Measurements from ENCODE around the gene EPOP.

- TF ChIP-seq, protein P1, sequence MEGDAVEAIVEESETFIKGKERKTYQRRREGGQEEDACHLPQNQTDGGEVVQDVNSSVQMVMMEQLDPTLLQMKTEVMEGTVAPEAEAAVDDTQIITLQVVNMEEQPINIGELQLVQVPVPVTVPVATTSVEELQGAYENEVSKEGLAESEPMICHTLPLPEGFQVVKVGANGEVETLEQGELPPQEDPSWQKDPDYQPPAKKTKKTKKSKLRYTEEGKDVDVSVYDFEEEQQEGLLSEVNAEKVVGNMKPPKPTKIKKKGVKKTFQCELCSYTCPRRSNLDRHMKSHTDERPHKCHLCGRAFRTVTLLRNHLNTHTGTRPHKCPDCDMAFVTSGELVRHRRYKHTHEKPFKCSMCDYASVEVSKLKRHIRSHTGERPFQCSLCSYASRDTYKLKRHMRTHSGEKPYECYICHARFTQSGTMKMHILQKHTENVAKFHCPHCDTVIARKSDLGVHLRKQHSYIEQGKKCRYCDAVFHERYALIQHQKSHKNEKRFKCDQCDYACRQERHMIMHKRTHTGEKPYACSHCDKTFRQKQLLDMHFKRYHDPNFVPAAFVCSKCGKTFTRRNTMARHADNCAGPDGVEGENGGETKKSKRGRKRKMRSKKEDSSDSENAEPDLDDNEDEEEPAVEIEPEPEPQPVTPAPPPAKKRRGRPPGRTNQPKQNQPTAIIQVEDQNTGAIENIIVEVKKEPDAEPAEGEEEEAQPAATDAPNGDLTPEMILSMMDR (conservative IDR thresholded peaks at IDR 0.05 in 1 of 2, IDR thresholded peaks at IDR 0.05 in 1 of 2; ENCODE audit: low read depth in 1 of 2, low read length in 2 of 2), result no peak
- TF ChIP-seq EZH2 (IDR thresholded peaks at IDR 0.05; ENCODE audit: low read length, missing control alignments), result no peak
Observed at GRCh38 chr17:38721802-38722201, 47.0 kb upstream of the EPOP start.

Measured in fibroblast of lung (primary cell).